Stimulated activated CD8-positive, alpha-beta memory T cell treated with anti-CD3 and anti-CD28 coated beads, Interleukin-7, amount 100 ng/mL, for 48 hours (primary cell): ENCODE measurements around the gene COL6A3.
A peak's percentile ranks its signal among the peaks of the same experiment; 100 is the strongest.
"Not testable (repeated sequence)": the region's sequence is repeated elsewhere in the genome, so short reads cannot be mapped to it uniquely, and the experiment has no call there.

ENCODE experiments used
- DNase-seq, 2 donors: peaks; one replicate each; pipeline ENCODE4 v3.0.0-alpha.2; 2020; ENCODE audit warnings: low read depth in 1 of 2; ENCODE audit errors: extremely low read depth in 1 of 2

Gene COL6A3

DNA sequence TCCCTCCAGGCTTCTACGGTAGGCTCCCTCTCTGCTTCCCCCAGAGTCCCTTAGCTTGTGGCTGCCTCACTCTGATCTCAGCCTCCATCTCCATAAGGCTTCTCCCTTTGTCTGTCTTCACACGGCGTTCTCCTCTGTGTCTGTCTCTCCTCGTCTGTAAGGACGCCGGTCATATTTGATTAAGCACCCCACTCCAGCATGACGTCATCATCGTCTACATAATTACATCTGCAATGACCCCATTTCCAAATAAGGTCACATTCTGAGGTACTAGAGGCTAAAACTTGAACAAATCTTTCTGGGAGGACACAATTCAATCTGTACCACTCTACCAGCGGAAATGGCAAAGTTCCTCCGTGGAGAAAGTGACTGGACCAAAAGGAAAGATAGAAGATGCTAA, 8.3 kb upstream of the COL6A3 start:
- DNase-seq = no peak

DNA sequence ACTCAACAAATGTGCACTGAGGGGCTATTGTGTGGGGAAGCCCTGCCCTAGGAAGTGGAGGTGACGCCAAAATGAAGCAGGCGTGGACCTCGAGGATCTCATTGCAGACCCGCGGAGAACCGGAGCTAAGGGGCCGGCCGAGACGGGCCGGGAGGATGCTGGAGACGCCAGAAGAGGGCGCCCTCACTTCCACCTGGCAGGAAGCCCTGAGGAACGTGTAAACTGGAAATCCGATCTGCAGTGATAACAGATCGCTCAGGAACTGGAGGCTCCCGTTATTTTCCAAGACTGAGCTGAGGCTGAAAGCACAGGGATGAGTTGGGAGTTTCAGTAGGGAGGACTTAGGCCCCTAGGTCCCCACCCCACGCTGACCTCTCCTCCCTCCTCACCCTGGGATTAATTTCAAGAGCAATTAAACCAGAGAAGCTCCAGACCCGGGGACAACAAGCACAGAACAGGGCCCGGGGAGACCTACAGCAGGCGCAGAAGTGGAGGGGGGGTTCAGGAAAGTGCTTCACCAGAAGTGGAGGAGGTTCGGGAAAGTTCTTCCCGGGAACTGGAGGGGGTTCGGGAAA, 7.7 kb upstream of the COL6A3 start:
- peak; percentile 52 to 70 for DNase-seq

- DNase-seq = no peak
These were observed 4.3 kb upstream of the COL6A3 start for GRCh38 chr2:237418300-237418699.

GRCh38 chr2:237412988-237413776, 782 bp downstream of the COL6A3 start:
- DNase-seq = no peak

GRCh38 chr2:237412646-237412987, 1.3 kb downstream of the COL6A3 start:
- DNase-seq = no peak

- DNase-seq = no peak
These were observed 2.1 kb downstream of the COL6A3 start for GRCh38 chr2:237411683-237412423.

- no peak for DNase-seq
These were observed 2.8 kb downstream of the COL6A3 start for GRCh38 chr2:237411092-237411601.

GRCh38 chr2:237409263-237409662, 4.7 kb downstream of the COL6A3 start:
- DNase-seq = not testable (repeated sequence)

DNA sequence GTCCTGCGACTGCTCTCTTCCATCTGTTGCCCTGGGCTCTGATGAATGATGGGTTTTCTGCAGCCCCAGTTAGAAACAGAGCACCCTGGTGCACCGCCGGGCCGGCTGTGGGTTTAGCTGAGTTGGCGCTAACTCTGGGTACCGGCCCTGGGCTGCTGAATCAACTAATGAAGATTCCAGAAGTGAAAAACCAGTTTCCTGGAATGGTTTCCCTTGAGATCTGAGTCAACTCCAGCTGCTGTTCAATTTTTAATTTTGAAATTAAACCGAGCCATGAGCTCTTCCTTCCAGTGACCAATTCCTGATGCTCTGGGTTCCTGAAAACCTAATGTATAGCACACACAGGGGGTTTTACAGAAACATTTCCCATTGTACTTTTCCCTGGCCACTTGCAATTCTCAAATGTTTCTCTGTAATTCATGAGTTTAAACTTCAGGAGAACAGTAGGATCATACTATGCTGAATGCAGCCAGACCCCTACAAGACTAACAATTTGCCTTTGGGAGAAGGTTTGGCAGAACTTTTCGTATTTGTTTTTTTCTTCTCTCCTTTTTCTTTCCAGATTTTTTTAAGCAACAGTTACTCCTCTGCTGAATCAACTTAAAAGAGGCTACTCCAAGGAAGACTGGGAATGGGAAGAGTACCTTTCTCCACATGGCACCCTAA, 5.5 kb downstream of the COL6A3 start:
- no peak for DNase-seq

- no peak for DNase-seq
These were observed 6.3 kb downstream of the COL6A3 start for GRCh38 chr2:237407700-237408099.

GRCh38 chr2:237406371-237406895, 7.5 kb downstream of the COL6A3 start:
- DNase-seq = no peak

DNA sequence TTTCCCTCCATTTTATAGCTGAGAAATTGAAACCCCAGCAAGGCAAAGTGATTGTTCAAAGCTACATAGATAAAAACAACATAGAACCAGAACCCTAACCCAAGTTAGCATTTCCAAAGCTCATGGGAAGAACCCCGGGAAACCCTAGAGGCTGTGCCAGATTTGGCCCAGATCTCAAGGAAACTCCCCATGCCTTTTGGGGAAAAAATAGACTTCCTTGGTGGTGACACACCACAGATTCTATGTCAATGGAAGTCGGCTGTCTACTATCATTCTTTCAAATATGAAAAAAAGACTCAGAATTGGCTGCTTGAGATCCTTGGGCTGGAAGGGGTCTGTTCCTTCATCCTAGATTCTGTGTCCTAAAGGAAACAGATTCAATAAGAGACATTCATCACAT, 8.4 kb downstream of the COL6A3 start:
- DNase-seq = no peak

DNA sequence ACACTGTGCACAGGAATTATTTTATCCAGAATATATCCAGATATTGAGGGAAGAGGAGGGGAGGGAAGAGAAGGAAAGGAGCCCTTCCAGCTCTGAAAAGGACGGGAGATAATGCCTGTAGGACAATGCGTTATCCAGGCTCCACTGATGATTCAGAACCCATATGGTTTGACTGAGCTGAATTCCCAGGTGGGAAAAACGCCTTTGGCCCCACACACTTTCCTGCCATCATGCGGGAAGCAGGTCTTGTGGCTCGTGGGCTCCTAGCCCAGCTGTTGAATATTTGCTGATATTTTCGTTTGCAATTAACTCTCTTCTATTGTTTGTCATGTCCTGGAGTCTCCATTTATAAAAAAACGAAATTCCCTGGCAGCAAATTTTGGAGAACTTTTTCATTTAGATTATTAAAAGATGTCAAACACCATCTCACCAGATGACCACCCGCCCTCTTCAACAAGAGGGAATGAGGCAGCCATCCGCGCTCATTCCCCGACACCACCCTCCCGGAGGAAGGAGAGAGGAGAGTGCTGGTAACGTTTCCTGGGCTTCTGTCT, 8.9 kb downstream of the COL6A3 start:
- no peak for DNase-seq

DNA sequence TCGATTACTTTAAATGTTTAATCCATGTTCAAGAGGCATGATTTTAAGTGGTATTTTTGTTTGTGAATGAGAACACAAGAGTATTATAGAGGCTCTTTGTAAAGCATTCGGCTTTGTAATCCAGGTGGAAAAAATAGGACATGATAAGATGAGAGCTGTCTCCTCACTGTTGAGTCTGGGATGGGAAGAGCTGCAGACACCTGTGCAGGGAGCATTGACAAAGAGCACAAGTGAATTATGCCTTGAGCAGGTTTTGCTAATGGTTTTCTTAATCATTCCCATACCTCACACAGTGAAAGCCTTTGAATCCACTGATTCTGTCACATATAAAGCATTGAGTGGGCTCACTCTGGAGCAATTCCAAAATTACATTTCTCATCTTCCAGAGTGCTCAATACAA, 9.6 kb downstream of the COL6A3 start:
- DNase-seq = no peak

GRCh38 chr2:237403024-237403882, 10.7 kb downstream of the COL6A3 start:
- no peak for DNase-seq

DNA sequence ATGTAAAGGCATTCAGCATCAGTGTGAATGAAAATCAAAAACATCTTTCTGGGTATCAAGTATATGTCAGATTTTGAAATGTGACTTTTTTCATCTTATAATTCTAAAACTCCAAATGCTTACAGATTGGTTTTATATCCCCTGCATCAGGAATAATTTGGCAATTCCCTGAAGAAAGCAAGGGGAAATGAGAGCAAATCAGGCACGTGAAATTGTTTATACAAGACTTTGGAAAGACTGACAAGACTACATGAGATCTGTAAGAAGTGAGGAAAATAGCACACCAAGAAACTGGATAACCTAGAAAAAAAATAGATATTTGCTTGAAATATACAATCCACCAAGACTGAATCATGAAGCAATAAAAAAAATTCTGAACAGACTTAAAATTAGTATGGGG, 13.8 kb downstream of the COL6A3 start:
- DNase-seq = no peak

DNA sequence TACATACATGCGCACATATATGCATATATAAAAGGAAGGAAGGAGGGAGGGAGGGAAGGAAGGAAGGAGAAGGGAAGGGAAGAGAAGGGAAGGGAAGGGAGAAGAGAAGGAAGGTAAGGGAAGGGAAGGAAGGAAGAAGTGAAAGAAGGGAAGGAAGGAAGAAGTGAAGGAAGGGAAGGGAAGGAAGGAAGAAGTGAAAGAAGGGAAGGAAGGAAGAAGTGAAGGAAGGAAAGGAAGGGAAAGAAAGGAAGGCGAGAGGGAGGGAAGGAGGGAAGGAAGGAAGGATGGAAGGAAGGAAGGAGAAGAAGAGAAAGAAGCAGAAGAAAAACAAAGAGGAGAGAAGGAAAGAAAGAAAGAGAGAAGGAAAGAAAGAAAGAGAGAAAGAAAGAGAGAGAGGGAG, 16.9 kb downstream of the COL6A3 start:
- no peak for DNase-seq

DNA sequence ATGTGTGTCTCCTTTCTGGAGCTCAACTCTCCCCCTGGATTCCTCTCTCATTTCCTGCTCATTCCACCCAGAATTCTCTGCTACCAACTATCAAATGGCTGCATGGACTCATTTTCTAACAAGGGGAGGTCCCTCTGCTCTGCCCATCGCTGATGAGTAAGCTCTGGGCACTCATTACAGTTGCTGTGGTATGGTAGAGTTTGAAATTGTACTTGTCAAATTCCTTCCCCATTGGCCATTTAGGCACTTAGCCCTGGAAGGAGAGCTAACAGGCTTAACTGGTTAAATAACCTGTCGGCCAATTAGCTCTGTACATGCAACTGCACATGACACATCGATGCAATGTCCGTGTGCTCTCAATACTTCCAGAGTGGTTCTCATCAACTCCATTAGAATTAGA, 20.4 kb downstream of the COL6A3 start:
- DNase-seq = no peak

- DNase-seq = no peak
These were observed 21.8 kb downstream of the COL6A3 start for GRCh38 chr2:237392186-237392585.

DNA sequence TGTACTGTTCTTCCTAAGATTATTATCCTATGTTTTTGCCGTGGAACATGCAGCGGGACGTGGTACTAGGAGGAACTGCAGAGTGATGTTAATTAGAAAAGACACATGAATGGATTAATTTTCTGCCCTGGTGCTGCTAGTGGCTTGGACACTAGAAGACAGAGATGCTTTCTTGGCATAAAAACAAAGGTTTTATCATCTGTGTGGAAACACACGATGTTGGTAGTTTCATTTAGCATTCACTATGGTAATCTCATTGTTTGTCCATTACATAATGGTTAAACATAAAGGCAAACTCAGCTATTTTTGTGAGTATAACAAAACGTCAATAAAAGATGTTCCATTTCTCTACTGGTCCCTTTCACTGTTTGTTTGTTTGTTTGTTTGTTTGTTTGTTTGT, 22.8 kb downstream of the COL6A3 start:
- no peak for DNase-seq
